SU-DHL-6 (cell line): Measurements from ENCODE around the gene SYNPR.

Source experiments
- H2AFZ ChIP-seq: fragments of 200-600 bp; sonication (generic); 2 replicates; pipeline ENCODE4 v1.6.1; 2014; ENCODE audit warnings: low read depth, mild to moderate bottlenecking, moderate library complexity, mixed read lengths, antibody characterized with exemption, low read length; ENCODE audit not compliant: severe bottlenecking
- H3F3A ChIP-seq: fragments of 200-600 bp; shearing (Covaris generic); 2 replicates; pipeline ENCODE4 v1.6.0; 2016; ENCODE audit warnings: antibody characterized with exemption, mild to moderate bottlenecking; ENCODE audit not compliant: insufficient read depth
- H3K27ac ChIP-seq: fragments of 200-600 bp; sonication (generic); 2 replicates; pipeline ENCODE4 v1.5.1; 2016; ENCODE audit warnings: low read depth, mild to moderate bottlenecking, low read length, moderate library complexity, mixed read lengths
- H3K27me3 ChIP-seq: fragments of 200-600 bp; sonication (generic), shearing (Covaris generic); 2 replicates; pipeline ENCODE4 v1.6.0; 2014; ENCODE audit warnings: mild to moderate bottlenecking, low read length
- H3K36me3 ChIP-seq: fragments of 200-600 bp; sonication (generic); 2 replicates; pipeline ENCODE4 v1.6.1; 2014; ENCODE audit warnings: mild to moderate bottlenecking, low read length, mixed read lengths
- H3K4me2 ChIP-seq: fragments of 300-600, 200-600 bp; shearing (Covaris generic), sonication (generic); 2 replicates; pipeline ENCODE4 v1.6.0; 2014; ENCODE audit warnings: low read length, low read depth, mild to moderate bottlenecking; ENCODE audit not compliant: poor library complexity, severe bottlenecking
- H3K4me3 ChIP-seq: fragments of 200-600 bp; sonication (generic); 2 replicates; pipeline ENCODE4 v1.5.1; 2014; ENCODE audit warnings: antibody characterized with exemption, low read length, mild to moderate bottlenecking, mixed read lengths; ENCODE audit not compliant: insufficient read depth, poor library complexity, severe bottlenecking
- H3K79me2 ChIP-seq: fragments of 200-600 bp; sonication (generic); 2 replicates; pipeline ENCODE4 v1.6.1; 2014; ENCODE audit warnings: mild to moderate bottlenecking, low read length, moderate library complexity; ENCODE audit not compliant: insufficient read depth
- H3K9ac ChIP-seq: fragments of 200-600 bp; sonication (generic); 2 replicates; pipeline ENCODE4 v1.7.0; 2014; ENCODE audit warnings: mild to moderate bottlenecking, low read length
- H3K9me2 ChIP-seq: fragments of 200-600 bp; sonication (generic); replicated peaks from 2 replicates; pipeline ENCODE4 v1.6.1; 2014; ENCODE audit warnings: low read length; ENCODE audit not compliant: insufficient read depth
- H3K9me3 ChIP-seq: fragments of 200-600 bp; sonication (generic); 2 replicates; pipeline ENCODE4 v1.6.1; 2014; ENCODE audit warnings: low read length, mixed read lengths; ENCODE audit not compliant: insufficient read depth
- H4K20me1 ChIP-seq: fragments of 200-600 bp; sonication (generic); 2 replicates; pipeline ENCODE4 v1.6.1; 2014; ENCODE audit warnings: low read depth, mild to moderate bottlenecking, antibody characterized with exemption, low read length, moderate library complexity, mixed read lengths
- CTCF ChIP-seq: fragments of 200-600 bp; sonication (generic); IDR thresholded peaks from one replicate; pipeline ENCODE4 v1.5.1; 2017; ENCODE audit warnings: antibody characterized with exemption, mild to moderate bottlenecking, low read length, moderate library complexity; ENCODE audit not compliant: insufficient read depth, poor library complexity, severe bottlenecking
- EZH2phosphoT487 ChIP-seq: fragments of 200-600 bp; sonication (generic), shearing (Covaris generic); conservative IDR thresholded peaks from 2 replicates; pipeline ENCODE4 v1.6.1; 2018; ENCODE audit warnings: mild to moderate bottlenecking, antibody characterized with exemption, low read length, moderate library complexity, mixed read lengths

Gene SYNPR

GRCh38 chr3:63513791-63514190, 235.7 kb downstream of the SYNPR start:
- Histone ChIP-seq H3K9me2 (no peaks in the 10 kb centered on the region), H3K4me2 (no peak overlapping the region), H3K27me3 (no peaks in the 10 kb centered on the region), H3K79me2 (no peaks in the 10 kb centered on the region), H3K9ac (no peak overlapping the region), H2AFZ (no peak overlapping the region), H3K4me3 (no peak overlapping the region), H3K27ac (no peak overlapping the region), H4K20me1 (no peaks in the 10 kb centered on the region), H3K36me3 (no peaks in the 10 kb centered on the region), H3F3A (no peaks in the 10 kb centered on the region), H3K9me3 (no peaks in the 10 kb centered on the region)
- TF ChIP-seq EZH2phosphoT487 (no peak), CTCF (no peak)

GRCh38 chr3:63514678-63515077, 236.6 kb downstream of the SYNPR start:
- H3K27me3 ChIP-seq, result no peaks in the 10 kb centered on the region
- H3K4me3 ChIP-seq, result no peak overlapping the region
- H3K4me2 ChIP-seq, result no peak overlapping the region
- no peaks in the 10 kb centered on the region for H3K36me3 ChIP-seq
- H3K9me2 ChIP-seq, result no peaks in the 10 kb centered on the region
- H3K9me3 ChIP-seq, result no peaks in the 10 kb centered on the region
- no peak overlapping the region for H3K9ac ChIP-seq
- no peak overlapping the region for H3K27ac ChIP-seq
- H2AFZ ChIP-seq, result no peak overlapping the region
- H4K20me1 ChIP-seq, result no peaks in the 10 kb centered on the region
- TF ChIP-seq CTCF (no peak), EZH2phosphoT487 (no peak)
- H3F3A ChIP-seq, result no peaks in the 10 kb centered on the region
- H3K79me2 ChIP-seq, result no peaks in the 10 kb centered on the region

GRCh38 chr3:63519426-63519825, 241.3 kb downstream of the SYNPR start:
- Histone ChIP-seq H3K79me2 (no peaks in the 10 kb centered on the region), H3F3A (no peaks in the 10 kb centered on the region), H3K9ac (no peak overlapping the region), H4K20me1 (no peaks in the 10 kb centered on the region), H3K27ac (no peak overlapping the region), H3K4me2 (no peak overlapping the region), H3K9me2 (no peaks in the 10 kb centered on the region), H2AFZ (no peak overlapping the region), H3K4me3 (no peak overlapping the region), H3K27me3 (no peaks in the 10 kb centered on the region), H3K36me3 (no peaks in the 10 kb centered on the region), H3K9me3 (no peaks in the 10 kb centered on the region)
- TF ChIP-seq CTCF, result no peak
- no peak for TF ChIP-seq EZH2phosphoT487
